K562 (cell line): Measurements from ENCODE around the gene IDI1. TPM values are rescaled to one million over a fixed set of nuclear protein-coding genes. Genes with fewer than 3 reads are reported as not detected.

Source experiments
- ATAC-seq: fragments of 200-7000 bp; cut with Tn5 transposase; 3 replicates; pipeline ENCODE4 v1.9.1; 2020; ENCODE audit warnings: moderate library complexity
- BruUV-seq: library from RNA; stranded (reverse); fragments of 400-500 nt; replicated peaks from 2 replicates; lab custom pipeline; 2021; lab: Mats Ljungman, UMichigan
- CTCF ChIA-PET: fragments of 300-600 bp; formaldehyde crosslinking; extraction: SDS; loops from one replicate; lab custom pipeline; 2021; ENCODE audit warnings: low intra/inter-chr PET ratio; lab: Yijun Ruan, JAX
- POLR2A ChIA-PET: fragments of 300-600, 350-650 bp; sonication (Branson Sonifier 250); formaldehyde crosslinking; extraction: SDS; loops from one replicate; lab custom pipeline; 2021; ENCODE audit warnings: antibody characterized with exemption, inconsistent platforms; lab: Yijun Ruan, JAX
- DNase-seq, 4 experiments: peaks; one replicate each; pipeline versions ENCODE4 v3.0.0 to v3.0.0-alpha.2; 2011 to 2018; ENCODE audit warnings: low spot score in 3 of 4, mixed read lengths in 3 of 4; ENCODE audit errors: extremely low read depth in 1 of 4
- FAIRE-seq: peaks from 2 replicates; lab custom pipeline; 2011; peaks lifted over from hg19 to GRCh38; lab: Jason Lieb, UNC
- H2AFZ ChIP-seq: 2 replicates; pipeline ENCODE4 v1.6.0; 2011; ENCODE audit warnings: low read depth, low read length, control low read depth, inconsistent platforms
- H3K27ac ChIP-seq: fragments of 200-600 bp; 3 replicates; pipeline ENCODE4 v1.8.0; 2011; ENCODE audit warnings: low read depth, mild to moderate bottlenecking, control low read depth, inconsistent platforms, low read length, moderate library complexity, mixed read lengths; ENCODE audit errors: extremely low read depth
- H3K27me3 ChIP-seq, 2 experiments: fragments of 300-600 bp in 1 of 2; 2 replicates in 1 of 2; 3 replicates in 1 of 2; pipeline versions ENCODE4 v1.6.0 to v1.8.0; 2011; ENCODE audit warnings: inconsistent platforms in 2 of 2, low read length in 2 of 2, mild to moderate bottlenecking in 1 of 2, mixed read lengths in 1 of 2, moderate library complexity in 1 of 2; ENCODE audit not compliant: control insufficient read depth in 2 of 2, insufficient read depth in 2 of 2
- H3K36me3 ChIP-seq: fragments of 300-600 bp; 3 replicates; pipeline ENCODE4 v1.8.0; 2011; ENCODE audit warnings: mild to moderate bottlenecking, low read length, inconsistent platforms; ENCODE audit not compliant: control insufficient read depth, insufficient read depth
- H3K4me1 ChIP-seq, 2 experiments: fragments of 200-600 bp in 1 of 2; replicated peaks in 1 of 2; 2 replicates in 1 of 2; 3 replicates in 1 of 2; pipeline versions ENCODE4 v1.5.1 to v1.8.0; 2011; ENCODE audit warnings: inconsistent platforms in 2 of 2, low read length in 2 of 2, mild to moderate bottlenecking in 1 of 2, mixed read lengths in 1 of 2, moderate library complexity in 1 of 2; ENCODE audit not compliant: control insufficient read depth in 2 of 2, insufficient read depth in 2 of 2
- H3K4me2 ChIP-seq: 2 replicates; pipeline ENCODE4 v1.6.1; 2011; ENCODE audit warnings: low read length, control low read depth, inconsistent platforms, mixed read lengths; ENCODE audit not compliant: insufficient read depth
- H3K4me3 ChIP-seq: fragments of 200-600 bp; sonication (generic), shearing (Covaris generic); 2 replicates; pipeline ENCODE4 v1.5.1; 2016; ENCODE audit warnings: control low read depth, inconsistent platforms
- H3K79me2 ChIP-seq: fragments of 200-600 bp; 3 replicates; pipeline ENCODE4 v1.8.0; 2011; ENCODE audit warnings: low read length, inconsistent platforms; ENCODE audit not compliant: control insufficient read depth, insufficient read depth
- H3K9ac ChIP-seq, 2 experiments: 2 replicates each; pipeline versions ENCODE4 v1.6.0 to v1.6.1; 2011; ENCODE audit warnings: low read depth in 2 of 2, low read length in 2 of 2, control low read depth in 1 of 2, inconsistent platforms in 1 of 2, mild to moderate bottlenecking in 1 of 2, mixed read lengths in 1 of 2; ENCODE audit not compliant: insufficient read depth in 1 of 2
- H3K9me1 ChIP-seq: one replicate; pipeline ENCODE4 v1.6.0; 2011; ENCODE audit warnings: inconsistent platforms, mild to moderate bottlenecking, low read length, moderate library complexity; ENCODE audit not compliant: control insufficient read depth, insufficient read depth
- H3K9me3 ChIP-seq: replicated peaks from 2 replicates; pipeline ENCODE4 v1.5.1; 2011; ENCODE audit warnings: low read depth, low read length, inconsistent platforms; ENCODE audit not compliant: control insufficient read depth, insufficient read depth
- H4K20me1 ChIP-seq: replicated peaks from 2 replicates; pipeline ENCODE4 v1.6.1; 2011; ENCODE audit warnings: low read length, inconsistent platforms, mixed read lengths; ENCODE audit not compliant: control insufficient read depth, insufficient read depth
- ETV6 ChIP-seq, 3 experiments: fragments of 150-350 bp in 1 of 3; sonication (generic) in 1 of 3; formaldehyde crosslinking in 1 of 3; IDR thresholded peaks; 2 replicates each; pipeline versions ENCODE4 v1.6.1 to v1.8.0; 2014 to 2022; ENCODE audit warnings: borderline replicate concordance in 2 of 3, low read depth in 2 of 3, antibody characterized with exemption in 1 of 3, low read length in 1 of 3, mild to moderate bottlenecking in 1 of 3, missing genetic modification reagents in 1 of 3
- GABPB2 ChIP-seq: fragments of 250-450 bp; sonication (Bioruptor Pico); conservative IDR thresholded peaks from 2 replicates; pipeline ENCODE4 v1.5.1; 2021; ENCODE audit warnings: mild to moderate bottlenecking
- HDAC2 ChIP-seq: fragments of 450-650 bp; IDR thresholded peaks from 2 replicates; pipeline ENCODE4 v1.6.1; 2016; ENCODE audit warnings: mild to moderate bottlenecking
- HDGF ChIP-seq: fragments of 450-650 bp; IDR thresholded peaks from 2 replicates; pipeline ENCODE4 v1.6.1; 2016
- HNRNPLL ChIP-seq: fragments of 200-400 bp; formaldehyde crosslinking; IDR thresholded peaks from 2 replicates; pipeline ENCODE4 v1.6.1; 2017; ENCODE audit warnings: low read length, low read depth, mild to moderate bottlenecking; ENCODE audit not compliant: poor library complexity, severe bottlenecking
- MEIS2 ChIP-seq: fragments of 450-650 bp; IDR thresholded peaks from 2 replicates; pipeline ENCODE4 v1.6.1; 2014; ENCODE audit warnings: mild to moderate bottlenecking; ENCODE audit not compliant: partially characterized antibody
- PHB2 ChIP-seq: fragments of 450-650 bp; IDR thresholded peaks from 2 replicates; pipeline ENCODE4 v1.6.1; 2017; ENCODE audit warnings: low read depth
- SIRT6 ChIP-seq: IDR thresholded peaks from one replicate; pipeline ENCODE4 v1.6.1; 2012; ENCODE audit warnings: low read depth, mild to moderate bottlenecking, control low read depth, inconsistent platforms, low read length, moderate library complexity
- SRF ChIP-seq, 2 experiments: fragments of 250-450, 450-650 bp in 1 of 2; sonication (Bioruptor Pico) in 1 of 2; sonication (generic) in 1 of 2; formaldehyde crosslinking; IDR thresholded peaks; 2 replicates each; pipeline versions ENCODE4 v1.5.0 to v1.5.1; 2020 to 2022; ENCODE audit warnings: mild to moderate bottlenecking in 1 of 2, missing genetic modification reagents in 1 of 2
- ZNF12 ChIP-seq: sonication (generic); formaldehyde crosslinking; IDR thresholded peaks from 2 replicates; pipeline ENCODE4 v1.4.0; 2020; ENCODE audit warnings: mild to moderate bottlenecking, missing genetic modification reagents
- ZNF224 ChIP-seq: sonication (generic); formaldehyde crosslinking; IDR thresholded peaks from 2 replicates; pipeline ENCODE4 v1.8.0; 2022; ENCODE audit warnings: mild to moderate bottlenecking, missing genetic modification reagents
- ZNF584 ChIP-seq: fragments of 200-800 bp; sonication (Bioruptor generic); IDR thresholded peaks from 2 replicates; pipeline ENCODE4 v1.6.1; 2016; ENCODE audit warnings: low read depth, mild to moderate bottlenecking, missing genetic modification characterization, missing compliant biosample characterization
- WGBS: fragments of 100-300 bp; shearing (Covaris generic); methylation state at CpG from one replicate; pipeline ENCODE4 v1.1.6; 2016; ENCODE audit warnings: low coverage, mixed read lengths; ENCODE audit not compliant: insufficient coverage; ENCODE audit errors: missing lambda C conversion rate; 5-methylcytosine and 5-hydroxymethylcytosine counted together
- in situ Hi-C: fragments of 300-500 bp; cut with MboI; formaldehyde crosslinking; loops from 4 replicates; pipeline ENCODE4 v1.15.0; 2018; ENCODE audit warnings: inconsistent platforms, mixed read lengths
- intact Hi-C: fragments of 100-400 bp; cut with micrococcal nuclease; formaldehyde crosslinking; loops from 2 replicates; pipeline ENCODE4 v1.14.2; 2022
- polyA plus RNA-seq, 8 experiments: library from polyadenylated mRNA; depleted of rRNA in 4 of 8; stranded (reverse) in 5 of 8; unstranded in 3 of 8; fragments of >200 nt; fragmentation: Nextera tagmentation in 2 of 8; fragmentation: Illumina TruSeq in 1 of 8; extraction: Ambion mirVana in 2 of 8; extraction: Trizol in 1 of 8; gene quantifications; 2 replicates each; pipeline versions ENCODE4 v1.2.1 to v1.2.3, GENCODE V29; 2011 to 2014; ENCODE audit warnings: inconsistent platforms in 1 of 8, missing spikeins in 1 of 8
- total RNA-seq, 7 experiments: library from RNA; depleted of rRNA in 6 of 7; stranded (reverse); fragments of >200 nt in 6 of 7; fragmentation: Illumina TruSeq in 2 of 7; extraction: Trizol in 2 of 7; gene quantifications; 2 replicates each; pipeline versions ENCODE4 v1.2.1 to v1.2.3, GENCODE V29; 2011 to 2021; ENCODE audit warnings: low replicate concordance in 1 of 7
- TF ChIP-seq, protein P1 (sequence below): sonication (generic); formaldehyde crosslinking; IDR thresholded peaks from 2 replicates; pipeline ENCODE4 v1.8.1; 2023; ENCODE audit warnings: mild to moderate bottlenecking, missing genetic modification reagents
- TF ChIP-seq, protein P2 (sequence below): IDR thresholded peaks from 2 replicates; pipeline ENCODE4 v1.6.1; 2012; ENCODE audit warnings: low read depth, low read length, improper control_type of control experiment, borderline replicate concordance
- TF ChIP-seq, protein P3 (sequence below): fragments of 450-650 bp; IDR thresholded peaks from 2 replicates; pipeline ENCODE4 v1.6.1; 2016; ENCODE audit warnings: mild to moderate bottlenecking
- TF ChIP-seq, protein P4 (sequence below): fragments of 200-800 bp; sonication (Bioruptor generic); IDR thresholded peaks from 2 replicates; pipeline ENCODE4 v1.6.1; 2017; ENCODE audit warnings: missing genetic modification characterization, missing compliant biosample characterization

IDI1 gene
- total and polyA plus RNA-seq, 9 of the 15 experiments (the other 6 are each of a cell fraction or from before 2014, with no cell fraction given): 70.0 to 265 (median 119) TPM

DNA sequence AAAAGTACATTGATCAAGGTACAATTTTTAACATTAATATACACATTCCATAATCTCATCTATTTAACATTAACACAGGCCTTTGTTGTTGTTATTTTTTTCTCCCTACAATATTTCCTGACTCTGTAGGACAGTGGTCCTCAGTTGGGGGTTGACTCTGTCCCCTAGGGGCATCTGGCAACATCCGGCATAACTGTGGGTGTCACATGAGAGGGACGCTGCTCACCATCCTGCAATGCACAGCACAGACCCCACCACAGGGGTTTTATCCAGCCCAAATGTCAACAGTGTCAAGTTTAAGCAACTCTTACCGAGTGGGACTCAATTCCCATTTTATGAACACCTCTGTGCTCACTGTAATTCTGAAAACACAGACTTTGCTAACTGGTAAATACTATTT lies 8.8 kb downstream of the IDI1 start:
- no peak for TF ChIP-seq ZNF12 (CRISPR knock-in tag)
- TF ChIP-seq, protein P1, sequence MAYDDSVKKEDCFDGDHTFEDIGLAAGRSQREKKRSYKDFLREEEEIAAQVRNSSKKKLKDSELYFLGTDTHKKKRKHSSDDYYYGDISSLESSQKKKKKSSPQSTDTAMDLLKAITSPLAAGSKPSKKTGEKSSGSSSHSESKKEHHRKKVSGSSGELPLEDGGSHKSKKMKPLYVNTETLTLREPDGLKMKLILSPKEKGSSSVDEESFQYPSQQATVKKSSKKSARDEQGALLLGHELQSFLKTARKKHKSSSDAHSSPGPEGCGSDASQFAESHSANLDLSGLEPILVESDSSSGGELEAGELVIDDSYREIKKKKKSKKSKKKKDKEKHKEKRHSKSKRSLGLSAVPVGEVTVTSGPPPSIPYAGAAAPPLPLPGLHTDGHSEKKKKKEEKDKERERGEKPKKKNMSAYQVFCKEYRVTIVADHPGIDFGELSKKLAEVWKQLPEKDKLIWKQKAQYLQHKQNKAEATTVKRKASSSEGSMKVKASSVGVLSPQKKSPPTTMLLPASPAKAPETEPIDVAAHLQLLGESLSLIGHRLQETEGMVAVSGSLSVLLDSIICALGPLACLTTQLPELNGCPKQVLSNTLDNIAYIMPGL (CRISPR knock-in tag): no peak
- TF ChIP-seq SIRT6: no peak
- TF ChIP-seq PHB2: no peak
- TF ChIP-seq HDGF: no peak
- TF ChIP-seq, protein P2, sequence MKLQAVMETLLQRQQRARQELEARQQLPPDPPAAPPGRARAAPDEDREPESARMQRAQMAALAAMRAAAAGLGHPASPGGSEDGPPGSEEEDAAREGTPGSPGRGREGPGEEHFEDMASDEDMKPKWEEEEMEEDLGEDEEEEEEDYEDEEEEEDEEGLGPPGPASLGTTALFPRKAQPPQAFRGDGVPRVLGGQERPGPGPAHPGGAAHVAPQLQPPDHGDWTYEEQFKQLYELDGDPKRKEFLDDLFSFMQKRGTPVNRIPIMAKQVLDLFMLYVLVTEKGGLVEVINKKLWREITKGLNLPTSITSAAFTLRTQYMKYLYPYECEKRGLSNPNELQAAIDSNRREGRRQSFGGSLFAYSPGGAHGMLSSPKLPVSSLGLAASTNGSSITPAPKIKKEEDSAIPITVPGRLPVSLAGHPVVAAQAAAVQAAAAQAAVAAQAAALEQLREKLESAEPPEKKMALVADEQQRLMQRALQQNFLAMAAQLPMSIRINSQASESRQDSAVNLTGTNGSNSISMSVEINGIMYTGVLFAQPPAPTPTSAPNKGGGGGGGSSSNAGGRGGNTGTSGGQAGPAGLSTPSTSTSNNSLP: no peak
- TF ChIP-seq HNRNPLL: no peak
- no peak for TF ChIP-seq MEIS2
- TF ChIP-seq, protein P3, sequence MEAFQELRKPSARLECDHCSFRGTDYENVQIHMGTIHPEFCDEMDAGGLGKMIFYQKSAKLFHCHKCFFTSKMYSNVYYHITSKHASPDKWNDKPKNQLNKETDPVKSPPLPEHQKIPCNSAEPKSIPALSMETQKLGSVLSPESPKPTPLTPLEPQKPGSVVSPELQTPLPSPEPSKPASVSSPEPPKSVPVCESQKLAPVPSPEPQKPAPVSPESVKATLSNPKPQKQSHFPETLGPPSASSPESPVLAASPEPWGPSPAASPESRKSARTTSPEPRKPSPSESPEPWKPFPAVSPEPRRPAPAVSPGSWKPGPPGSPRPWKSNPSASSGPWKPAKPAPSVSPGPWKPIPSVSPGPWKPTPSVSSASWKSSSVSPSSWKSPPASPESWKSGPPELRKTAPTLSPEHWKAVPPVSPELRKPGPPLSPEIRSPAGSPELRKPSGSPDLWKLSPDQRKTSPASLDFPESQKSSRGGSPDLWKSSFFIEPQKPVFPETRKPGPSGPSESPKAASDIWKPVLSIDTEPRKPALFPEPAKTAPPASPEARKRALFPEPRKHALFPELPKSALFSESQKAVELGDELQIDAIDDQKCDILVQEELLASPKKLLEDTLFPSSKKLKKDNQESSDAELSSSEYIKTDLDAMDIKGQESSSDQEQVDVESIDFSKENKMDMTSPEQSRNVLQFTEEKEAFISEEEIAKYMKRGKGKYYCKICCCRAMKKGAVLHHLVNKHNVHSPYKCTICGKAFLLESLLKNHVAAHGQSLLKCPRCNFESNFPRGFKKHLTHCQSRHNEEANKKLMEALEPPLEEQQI: no peak
- no peak for TF ChIP-seq GABPB2 (CRISPR knock-in tag)
- TF ChIP-seq SRF (CRISPR knock-in tag; IDR thresholded peaks at IDR 0.05): no peak
- TF ChIP-seq, protein P4, sequence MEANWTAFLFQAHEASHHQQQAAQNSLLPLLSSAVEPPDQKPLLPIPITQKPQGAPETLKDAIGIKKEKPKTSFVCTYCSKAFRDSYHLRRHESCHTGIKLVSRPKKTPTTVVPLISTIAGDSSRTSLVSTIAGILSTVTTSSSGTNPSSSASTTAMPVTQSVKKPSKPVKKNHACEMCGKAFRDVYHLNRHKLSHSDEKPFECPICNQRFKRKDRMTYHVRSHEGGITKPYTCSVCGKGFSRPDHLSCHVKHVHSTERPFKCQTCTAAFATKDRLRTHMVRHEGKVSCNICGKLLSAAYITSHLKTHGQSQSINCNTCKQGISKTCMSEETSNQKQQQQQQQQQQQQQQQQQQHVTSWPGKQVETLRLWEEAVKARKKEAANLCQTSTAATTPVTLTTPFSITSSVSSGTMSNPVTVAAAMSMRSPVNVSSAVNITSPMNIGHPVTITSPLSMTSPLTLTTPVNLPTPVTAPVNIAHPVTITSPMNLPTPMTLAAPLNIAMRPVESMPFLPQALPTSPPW (CRISPR knock-in tag): no peak
- TF ChIP-seq ETV6 (IDR thresholded peaks at IDR 0.05; ENCODE audit: borderline replicate concordance in 1 of 2, low read depth in 2 of 2, low read length in 1 of 2): no peak
- no peak for TF ChIP-seq ETV6 (CRISPR knock-in tag; IDR thresholded peaks at IDR 0.05; ENCODE audit: borderline replicate concordance)
- no peak for TF ChIP-seq ZNF224 (CRISPR knock-in tag)
- TF ChIP-seq HDAC2: no peak
- no peak for TF ChIP-seq ZNF584 (CRISPR knock-in tag)
- H3K4me3 ChIP-seq: no peak overlapping the region
- WGBS: 72% methylated on average over 3 of the region's 3 CpGs
- no peak for FAIRE-seq
- H3K9ac ChIP-seq: no peak overlapping the region
- H3K36me3 ChIP-seq: peaks cover 68% of the 10 kb centered on the region
- H3K9me1 ChIP-seq: peaks cover 3% of the 10 kb centered on the region
- peaks cover 19% of the 10 kb centered on the region for H4K20me1 ChIP-seq
- CTCF ChIA-PET: no interaction called here
- intact Hi-C loops: no loop called here
- no peak overlapping the region for H3K27ac ChIP-seq
- in situ Hi-C loops: no loop called here
- H2AFZ ChIP-seq: no peak overlapping the region
- H3K4me1 ChIP-seq: peaks cover 3 to 10% of the 10 kb centered on the region in 2 experiments
- BruUV-seq: TSS peak; percentile 28
- no peak for ATAC-seq
- no peaks in the 10 kb centered on the region for H3K9me3 ChIP-seq
- no peaks in the 10 kb centered on the region for H3K27me3 ChIP-seq
- no peak overlapping the region for H3K4me2 ChIP-seq
- POLR2A ChIA-PET: no interaction called here
- peaks cover 21% of the 10 kb centered on the region for H3K79me2 ChIP-seq
- DNase-seq: no peak
